ENCODE results near the gene EFCAB13. TPM values are rescaled to one million over a fixed set of nuclear protein-coding genes. Genes with fewer than 3 reads are reported as not detected.
A peak's percentile ranks its signal among the peaks of the same experiment; 100 is the strongest.
"Not testable (repeated sequence)": the region's sequence is repeated elsewhere in the genome, so short reads cannot be mapped to it uniquely, and the experiment has no call there.

EFCAB13 gene
- total RNA-seq, 3 donors from 2014 or later = 8.8 to 16.4 (median 10.8) TPM

GRCh38 chr17:47367257-47367656 lies 43.5 kb downstream of the EFCAB13 start:
- H3K36me3 ChIP-seq = no peaks in the 10 kb centered on the region
- no peak overlapping the region for H3K4me3 ChIP-seq
- TF ChIP-seq POLR2A (IDR thresholded peaks at IDR 0.05) (no peak), POLR2AphosphoS5 (IDR thresholded peaks at IDR 0.05) (no peak)
- TF ChIP-seq, protein P1, sequence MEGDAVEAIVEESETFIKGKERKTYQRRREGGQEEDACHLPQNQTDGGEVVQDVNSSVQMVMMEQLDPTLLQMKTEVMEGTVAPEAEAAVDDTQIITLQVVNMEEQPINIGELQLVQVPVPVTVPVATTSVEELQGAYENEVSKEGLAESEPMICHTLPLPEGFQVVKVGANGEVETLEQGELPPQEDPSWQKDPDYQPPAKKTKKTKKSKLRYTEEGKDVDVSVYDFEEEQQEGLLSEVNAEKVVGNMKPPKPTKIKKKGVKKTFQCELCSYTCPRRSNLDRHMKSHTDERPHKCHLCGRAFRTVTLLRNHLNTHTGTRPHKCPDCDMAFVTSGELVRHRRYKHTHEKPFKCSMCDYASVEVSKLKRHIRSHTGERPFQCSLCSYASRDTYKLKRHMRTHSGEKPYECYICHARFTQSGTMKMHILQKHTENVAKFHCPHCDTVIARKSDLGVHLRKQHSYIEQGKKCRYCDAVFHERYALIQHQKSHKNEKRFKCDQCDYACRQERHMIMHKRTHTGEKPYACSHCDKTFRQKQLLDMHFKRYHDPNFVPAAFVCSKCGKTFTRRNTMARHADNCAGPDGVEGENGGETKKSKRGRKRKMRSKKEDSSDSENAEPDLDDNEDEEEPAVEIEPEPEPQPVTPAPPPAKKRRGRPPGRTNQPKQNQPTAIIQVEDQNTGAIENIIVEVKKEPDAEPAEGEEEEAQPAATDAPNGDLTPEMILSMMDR (IDR thresholded peaks at IDR 0.05) = no peak
- H3K9me3 ChIP-seq = no peaks in the 10 kb centered on the region
- no peak for DNase-seq (ENCODE audit: low spot score in 2 of 2)
- H3K27ac ChIP-seq = no peak overlapping the region
- no peaks in the 10 kb centered on the region for H3K4me1 ChIP-seq
- H3K27me3 ChIP-seq = no peaks in the 10 kb centered on the region
- intact Hi-C loops (cut with DNase I; ENCODE audit: low total_unique reads) = no loop called here

DNA sequence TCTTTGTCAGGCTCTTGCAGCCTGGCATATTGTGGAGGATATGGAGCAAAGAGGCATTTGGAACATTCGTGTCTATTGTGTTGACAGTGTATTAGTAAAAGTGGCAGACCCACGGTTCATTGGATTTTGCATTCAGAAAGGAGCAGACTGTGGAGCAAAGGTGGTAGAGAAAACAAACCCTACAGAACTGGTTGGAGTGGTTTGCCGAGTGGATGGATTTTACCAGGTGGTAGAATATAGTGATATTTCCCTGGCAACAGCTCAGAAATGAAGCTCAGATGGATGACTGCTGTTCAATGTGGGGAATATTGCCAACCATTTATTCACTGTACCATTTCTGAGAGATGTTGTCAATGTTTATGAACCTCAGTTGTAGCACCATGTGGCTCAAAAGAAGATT lies 44.5 kb downstream of the EFCAB13 start:
- Histone ChIP-seq H3K9me3 (no peaks in the 10 kb centered on the region), H3K4me1 (no peaks in the 10 kb centered on the region), H3K4me3 (no peak overlapping the region), H3K36me3 (no peaks in the 10 kb centered on the region), H3K27me3 (no peaks in the 10 kb centered on the region), H3K27ac (no peak overlapping the region)
- TF ChIP-seq POLR2AphosphoS5 (IDR thresholded peaks at IDR 0.05) (peak in 1 of 3 donors; percentile 26), POLR2A (IDR thresholded peaks at IDR 0.05) (no peak)
- TF ChIP-seq, protein P1 (IDR thresholded peaks at IDR 0.05) = no peak
- intact Hi-C loops (cut with DNase I; ENCODE audit: low total_unique reads) = loop anchor here (1.0 kb wide), 1 partner anchor 10 kb away; no protein-coding TSS in a partner anchor
- DNase-seq (ENCODE audit: low spot score in 2 of 2) = no peak

DNA sequence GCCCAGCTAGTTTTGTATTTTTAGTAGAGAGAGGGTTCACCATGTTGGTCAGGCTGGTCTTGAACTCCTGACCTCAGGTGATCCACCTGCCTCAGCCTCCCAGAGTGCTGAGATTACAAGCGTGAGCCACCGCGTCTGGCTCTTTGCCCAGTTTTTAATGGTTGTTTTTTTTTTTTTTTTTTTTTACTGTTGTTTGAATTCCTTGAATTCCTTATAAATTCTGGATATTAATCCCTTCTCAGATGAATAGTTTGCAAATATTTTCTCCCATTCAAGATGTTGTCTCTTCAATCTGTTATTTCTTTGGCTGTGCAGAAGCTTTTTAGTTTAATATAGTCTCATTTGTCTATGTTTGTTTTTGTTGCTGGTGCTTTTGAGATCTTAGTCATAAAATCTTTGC lies 47.1 kb downstream of the EFCAB13 start:
- H3K4me1 ChIP-seq; H3K27ac ChIP-seq; H3K9me3 ChIP-seq; H3K4me3 ChIP-seq; intact Hi-C loops (cut with DNase I; ENCODE audit: low total_unique reads); H3K27me3 ChIP-seq; H3K36me3 ChIP-seq; DNase-seq (ENCODE audit: low spot score in 2 of 2): not testable (repeated sequence)

GRCh38 chr17:47373002-47373401 lies 49.2 kb downstream of the EFCAB13 start:
- intact Hi-C loops (cut with DNase I; ENCODE audit: low total_unique reads) = no loop called here
- no peaks in the 10 kb centered on the region for H3K9me3 ChIP-seq
- DNase-seq (ENCODE audit: low spot score in 2 of 2) = no peak

GRCh38 chr17:47376247-47376646 lies 52.5 kb downstream of the EFCAB13 start:
- no peak for TF ChIP-seq POLR2A (IDR thresholded peaks at IDR 0.05)
- TF ChIP-seq, protein P1 (IDR thresholded peaks at IDR 0.05) = no peak
- TF ChIP-seq POLR2AphosphoS5 (IDR thresholded peaks at IDR 0.05) = no peak
- no peak overlapping the region for H3K4me3 ChIP-seq
- intact Hi-C loops (cut with DNase I; ENCODE audit: low total_unique reads) = no loop called here
- H3K27me3 ChIP-seq = no peaks in the 10 kb centered on the region
- H3K9me3 ChIP-seq = no peaks in the 10 kb centered on the region
- DNase-seq (ENCODE audit: low spot score in 2 of 2) = no peak
- H3K4me1 ChIP-seq = no peaks in the 10 kb centered on the region
- no peak overlapping the region for H3K27ac ChIP-seq
- no peaks in the 10 kb centered on the region for H3K36me3 ChIP-seq

More at GRCh38 chr17:47373002-47373401, 49.2 kb downstream of the EFCAB13 start:
- H3K27me3 ChIP-seq = no peaks in the 10 kb centered on the region
- H3K27ac ChIP-seq = no peak overlapping the region
- no peaks in the 10 kb centered on the region for H3K4me1 ChIP-seq
- H3K4me3 ChIP-seq = no peak overlapping the region
- H3K36me3 ChIP-seq = no peaks in the 10 kb centered on the region
- TF ChIP-seq, protein P1 (IDR thresholded peaks at IDR 0.05) = no peak
- no peak for TF ChIP-seq POLR2AphosphoS5 (IDR thresholded peaks at IDR 0.05)
- no peak for TF ChIP-seq POLR2A (IDR thresholded peaks at IDR 0.05)

- intact Hi-C loops (cut with DNase I; ENCODE audit: low total_unique reads) = no loop called here
- TF ChIP-seq POLR2A (IDR thresholded peaks at IDR 0.05) (no peak), POLR2AphosphoS5 (IDR thresholded peaks at IDR 0.05) (no peak)
- TF ChIP-seq, protein P1 (IDR thresholded peaks at IDR 0.05) = no peak
Measured at GRCh38 chr17:47388825-47389224, 65.1 kb downstream of the EFCAB13 start.

GRCh38 chr17:47397532-47398128 lies 73.9 kb downstream of the EFCAB13 start:
- H3K4me3 ChIP-seq; H3K36me3 ChIP-seq; H3K4me1 ChIP-seq; DNase-seq (ENCODE audit: low spot score in 2 of 2); H3K9me3 ChIP-seq; H3K27ac ChIP-seq; intact Hi-C loops (cut with DNase I; ENCODE audit: low total_unique reads); H3K27me3 ChIP-seq: not testable (repeated sequence)

More at GRCh38 chr17:47388825-47389224, 65.1 kb downstream of the EFCAB13 start:
- Histone ChIP-seq H3K27me3 (no peaks in the 10 kb centered on the region), H3K9me3 (no peaks in the 10 kb centered on the region), H3K27ac (no peak overlapping the region), H3K4me3 (no peak overlapping the region), H3K4me1 (no peaks in the 10 kb centered on the region), H3K36me3 (no peaks in the 10 kb centered on the region)
- no peak for DNase-seq (ENCODE audit: low spot score in 2 of 2)
